HFFc6 (cell line): ENCODE measurements around the gene PON1. TPM values are rescaled to one million over a fixed set of nuclear protein-coding genes. Genes with fewer than 3 reads are reported as not detected.

ENCODE experiments used
- DNase-seq: peaks from one replicate; pipeline ENCODE4 v3.0.0-alpha.2; 2018
- H3K27ac Mint-ChIP-seq: 2 replicates; pipeline ENCODE4 v1.8.0; 2020; ENCODE audit warnings: mild to moderate bottlenecking, mixed read lengths
- H3K27me3 Mint-ChIP-seq: 2 replicates; pipeline ENCODE4 v1.8.0; 2021; ENCODE audit warnings: mild to moderate bottlenecking, moderate library complexity, mixed read lengths; ENCODE audit not compliant: insufficient read depth
- H3K36me3 Mint-ChIP-seq: 2 replicates; pipeline ENCODE4 v1.8.0; 2021; ENCODE audit warnings: low read depth, mixed read lengths
- H3K4me1 Mint-ChIP-seq: 2 replicates; pipeline ENCODE4 v1.8.0; 2020; ENCODE audit warnings: low read depth, mixed read lengths
- H3K4me3 Mint-ChIP-seq: 2 replicates; pipeline ENCODE4 v1.8.0; 2020; ENCODE audit warnings: mild to moderate bottlenecking, moderate library complexity, mixed read lengths
- H3K9me3 Mint-ChIP-seq: 2 replicates; pipeline ENCODE4 v1.8.0; 2020; ENCODE audit warnings: mild to moderate bottlenecking, mixed read lengths
- CTCF ChIP-seq: fragments of 200-600 bp; sonication (generic); IDR thresholded peaks from 2 replicates; pipeline ENCODE4 v1.5.0; 2021; ENCODE audit warnings: antibody characterized with exemption, mild to moderate bottlenecking
- total RNA-seq, 6 experiments: library from RNA; stranded (reverse); fragmentation: NEBNext Ultra II Directional; extraction: Animal tissue kit (Norgen Biotek cat#: 25700); gene quantifications; 2 replicates in 1 of 6; 3 replicates in 5 of 6; pipeline ENCODE4 v1.2.3, GENCODE V29; 2021

Gene PON1
- total RNA-seq, 6 experiments from 2014 or later: not detected

- H3K4me3 Mint-ChIP-seq: no peak overlapping the region
- no peak for TF ChIP-seq CTCF
- H3K4me1 Mint-ChIP-seq: no peaks in the 10 kb centered on the region
- DNase-seq: no peak
- H3K27me3 Mint-ChIP-seq: no peaks in the 10 kb centered on the region
- H3K9me3 Mint-ChIP-seq: peaks cover 9% of the 10 kb centered on the region
- no peak overlapping the region for H3K27ac Mint-ChIP-seq
- H3K36me3 Mint-ChIP-seq: no peaks in the 10 kb centered on the region
Observed at GRCh38 chr7:95298091-95298490, 26.2 kb downstream of the PON1 start.

- H3K4me1 Mint-ChIP-seq: no peaks in the 10 kb centered on the region
- H3K27me3 Mint-ChIP-seq: no peaks in the 10 kb centered on the region
- H3K9me3 Mint-ChIP-seq: peaks cover 4% of the 10 kb centered on the region; the same call in 1 of the 2 replicates
- H3K36me3 Mint-ChIP-seq: no peaks in the 10 kb centered on the region
- no peak for DNase-seq
- TF ChIP-seq CTCF: no peak
- H3K27ac Mint-ChIP-seq: no peak overlapping the region
- no peak overlapping the region for H3K4me3 Mint-ChIP-seq
Observed at GRCh38 chr7:95297041-95297440, 27.3 kb downstream of the PON1 start.

GRCh38 chr7:95296456-95296855, 27.9 kb downstream of the PON1 start:
- H3K27ac Mint-ChIP-seq: no peak overlapping the region
- H3K27me3 Mint-ChIP-seq: no peaks in the 10 kb centered on the region
- H3K4me3 Mint-ChIP-seq: no peak overlapping the region
- H3K9me3 Mint-ChIP-seq: peaks cover 2% of the 10 kb centered on the region; the same call in 1 of the 2 replicates
- TF ChIP-seq CTCF: no peak
- no peak for DNase-seq
- no peaks in the 10 kb centered on the region for H3K4me1 Mint-ChIP-seq
- no peaks in the 10 kb centered on the region for H3K36me3 Mint-ChIP-seq

- no peak for DNase-seq
- no peaks in the 10 kb centered on the region; the same call in 1 of the 2 replicates for H3K9me3 Mint-ChIP-seq
- no peaks in the 10 kb centered on the region for H3K4me1 Mint-ChIP-seq
- no peak for TF ChIP-seq CTCF
- H3K27me3 Mint-ChIP-seq: no peaks in the 10 kb centered on the region
- no peaks in the 10 kb centered on the region for H3K36me3 Mint-ChIP-seq
- no peak overlapping the region for H3K27ac Mint-ChIP-seq
- H3K4me3 Mint-ChIP-seq: no peak overlapping the region
Observed at GRCh38 chr7:95295397-95295796, 28.9 kb downstream of the PON1 start.

GRCh38 chr7:95290166-95290830, 34.0 kb downstream of the PON1 start:
- no peak for DNase-seq
- H3K27ac Mint-ChIP-seq: no peak overlapping the region
- H3K4me3 Mint-ChIP-seq: no peak overlapping the region
- no peak for TF ChIP-seq CTCF
- no peaks in the 10 kb centered on the region for H3K4me1 Mint-ChIP-seq
- H3K36me3 Mint-ChIP-seq: no peaks in the 10 kb centered on the region
- H3K9me3 Mint-ChIP-seq: no peaks in the 10 kb centered on the region; the same call in 1 of the 2 replicates
- H3K27me3 Mint-ChIP-seq: peaks cover 3% of the 10 kb centered on the region; the same call in 1 of the 2 replicates
